Measurements from ENCODE around the gene ST3GAL2.
"Not testable (repeated sequence)": the region's sequence is repeated elsewhere in the genome, so short reads cannot be mapped to it uniquely, and the experiment has no call there.

The ST3GAL2 gene

GRCh38 chr16:70391881-70392481 is 46.9 kb downstream of the ST3GAL2 start:
- in situ Hi-C loops (cut with MboI; ENCODE audit: low sequenced_read_pairs), result loop anchor here (25.0 kb wide), 1 partner anchor 95 kb away; no protein-coding TSS in a partner anchor

- in situ Hi-C loops (cut with MboI; ENCODE audit: low sequenced_read_pairs), result loop anchor here (25.0 kb wide), 1 partner anchor 96 kb away; no protein-coding TSS in a partner anchor
These were observed 47.5 kb downstream of the ST3GAL2 start for GRCh38 chr16:70391446-70391845.

GRCh38 chr16:70390774-70391173 is 48.1 kb downstream of the ST3GAL2 start:
- in situ Hi-C loops (cut with MboI; ENCODE audit: low sequenced_read_pairs), result loop anchor here (25.0 kb wide), 1 partner anchor 97 kb away; no protein-coding TSS in a partner anchor

GRCh38 chr16:70388006-70388680 is 50.8 kb downstream of the ST3GAL2 start:
- in situ Hi-C loops (cut with MboI; ENCODE audit: low sequenced_read_pairs), result loop anchor here (25.0 kb wide), 1 partner anchor 99 kb away; no protein-coding TSS in a partner anchor

GRCh38 chr16:70386289-70386986 is 52.5 kb downstream of the ST3GAL2 start:
- in situ Hi-C loops (cut with MboI; ENCODE audit: low sequenced_read_pairs), result loop anchor here (25.0 kb wide), 1 partner anchor 101 kb away; no protein-coding TSS in a partner anchor

GRCh38 chr16:70383421-70383960 is 55.4 kb downstream of the ST3GAL2 start:
- in situ Hi-C loops (cut with MboI; ENCODE audit: low sequenced_read_pairs), result loop anchor here (25.0 kb wide), 1 partner anchor 104 kb away; no protein-coding TSS in a partner anchor

- in situ Hi-C loops (cut with MboI; ENCODE audit: low sequenced_read_pairs), result loop anchor here (25.0 kb wide), 1 partner anchor 106 kb away; no protein-coding TSS in a partner anchor
These were observed 57.1 kb downstream of the ST3GAL2 start for GRCh38 chr16:70381604-70382342.

GRCh38 chr16:70380919-70381603 is 57.8 kb downstream of the ST3GAL2 start:
- in situ Hi-C loops (cut with MboI; ENCODE audit: low sequenced_read_pairs), result loop anchor here (25.0 kb wide), 1 partner anchor 106 kb away; no protein-coding TSS in a partner anchor

GRCh38 chr16:70380248-70380918 is 58.5 kb downstream of the ST3GAL2 start:
- in situ Hi-C loops (cut with MboI; ENCODE audit: low sequenced_read_pairs), result loop anchor here (25.0 kb wide), 1 partner anchor 107 kb away; no protein-coding TSS in a partner anchor

GRCh38 chr16:70378869-70379493 is 59.9 kb downstream of the ST3GAL2 start:
- in situ Hi-C loops (cut with MboI; ENCODE audit: low sequenced_read_pairs), result loop anchor here (25.0 kb wide), 1 partner anchor 108 kb away; no protein-coding TSS in a partner anchor

GRCh38 chr16:70377782-70378181 is 61.1 kb downstream of the ST3GAL2 start:
- in situ Hi-C loops (cut with MboI; ENCODE audit: low sequenced_read_pairs), result loop anchor here (25.0 kb wide), 1 partner anchor 110 kb away; no protein-coding TSS in a partner anchor

- in situ Hi-C loops (cut with MboI; ENCODE audit: low sequenced_read_pairs), result loop anchor here (25.0 kb wide), 1 partner anchor 111 kb away; no protein-coding TSS in a partner anchor
These were observed 63.0 kb downstream of the ST3GAL2 start for GRCh38 chr16:70375636-70376611.

GRCh38 chr16:70374213-70374612 is 64.7 kb downstream of the ST3GAL2 start:
- in situ Hi-C loops (cut with MboI; ENCODE audit: low sequenced_read_pairs), result no loop called here

- in situ Hi-C loops (cut with MboI; ENCODE audit: low sequenced_read_pairs), result no loop called here
These were observed 65.8 kb downstream of the ST3GAL2 start for GRCh38 chr16:70372921-70373728.

- in situ Hi-C loops (cut with MboI; ENCODE audit: low sequenced_read_pairs), result no loop called here
These were observed 68.0 kb downstream of the ST3GAL2 start for GRCh38 chr16:70370924-70371323.

GRCh38 chr16:70370145-70370544 is 68.8 kb downstream of the ST3GAL2 start:
- in situ Hi-C loops (cut with MboI; ENCODE audit: low sequenced_read_pairs), result not testable (repeated sequence)

GRCh38 chr16:70364399-70364798 is 74.5 kb downstream of the ST3GAL2 start:
- in situ Hi-C loops (cut with MboI; ENCODE audit: low sequenced_read_pairs), result no loop called here
